ENCODE measurements around the gene TMEM217.

The TMEM217 gene

GRCh38 chr6:37173493-37174195 lies 84.3 kb downstream of the TMEM217 start:
- Mint-ChIP-seq H3K4me1 (ENCODE audit: low read depth) (peaks cover 83% of the 10 kb centered on the region), H3K36me3 (ENCODE audit: low read depth) (peaks cover 53% of the 10 kb centered on the region)
- intact Hi-C loops (cut with micrococcal nuclease), result loop anchor here (2.0 to 5.0 kb wide), 2 partner anchors 115 to 286 kb away; partner anchors contain the start of gene C6orf89

GRCh38 chr6:37172912-37173492 lies 84.9 kb downstream of the TMEM217 start:
- intact Hi-C loops (cut with micrococcal nuclease), result loop anchor here (1.0 to 5.0 kb wide), 6 partner anchors 37 to 286 kb away; partner anchors contain the start of gene C6orf89
- no peak overlapping the region for H3K27ac Mint-ChIP-seq

More at GRCh38 chr6:37173493-37174195, 84.3 kb downstream of the TMEM217 start:
- Mint-ChIP-seq H3K27ac (peak overlapping the region; percentile 75), H3K9me3 (no peaks in the 10 kb centered on the region), H3K4me3 (no peak overlapping the region), H3K27me3 (no peaks in the 10 kb centered on the region)

GRCh38 chr6:37171970-37172812 lies 85.8 kb downstream of the TMEM217 start:
- Mint-ChIP-seq H3K36me3 (ENCODE audit: low read depth) (peaks cover 53% of the 10 kb centered on the region), H3K4me1 (ENCODE audit: low read depth) (peaks cover 70% of the 10 kb centered on the region), H3K4me3 (peak overlapping the region; percentile 81)

More at GRCh38 chr6:37172912-37173492, 84.9 kb downstream of the TMEM217 start:
- Mint-ChIP-seq H3K4me3 (peak overlapping the region; percentile 2), H3K36me3 (ENCODE audit: low read depth) (peaks cover 53% of the 10 kb centered on the region), H3K9me3 (no peaks in the 10 kb centered on the region), H3K27me3 (peaks cover 2% of the 10 kb centered on the region), H3K4me1 (ENCODE audit: low read depth) (peaks cover 78% of the 10 kb centered on the region)

GRCh38 chr6:37171201-37171969 lies 86.6 kb downstream of the TMEM217 start:
- Mint-ChIP-seq H3K27ac (peak overlapping the region; percentile 90), H3K36me3 (ENCODE audit: low read depth) (peaks cover 53% of the 10 kb centered on the region), H3K4me3 (peak overlapping the region; percentile 81), H3K9me3 (no peaks in the 10 kb centered on the region), H3K4me1 (ENCODE audit: low read depth) (peaks cover 64% of the 10 kb centered on the region), H3K27me3 (peaks cover 6% of the 10 kb centered on the region)
- intact Hi-C loops (cut with micrococcal nuclease), result loop anchor here (2.0 to 5.0 kb wide), 2 partner anchors 69 to 284 kb away; partner anchors contain the start of gene C6orf89

More at GRCh38 chr6:37171970-37172812, 85.8 kb downstream of the TMEM217 start:
- Mint-ChIP-seq H3K27ac (peak overlapping the region; percentile 90), H3K27me3 (peaks cover 6% of the 10 kb centered on the region), H3K9me3 (no peaks in the 10 kb centered on the region)
- intact Hi-C loops (cut with micrococcal nuclease), result loop anchor here (1.0 to 5.0 kb wide), 7 partner anchors 38 to 285 kb away; partner anchors contain the start of gene C6orf89

- H3K27me3 Mint-ChIP-seq, result peaks cover 6% of the 10 kb centered on the region
- H3K4me1 Mint-ChIP-seq (ENCODE audit: low read depth), result peaks cover 55% of the 10 kb centered on the region
- H3K36me3 Mint-ChIP-seq (ENCODE audit: low read depth), result peaks cover 48% of the 10 kb centered on the region
- intact Hi-C loops (cut with micrococcal nuclease), result loop anchor here (2.0 to 5.0 kb wide), 2 partner anchors 68 to 283 kb away; partner anchors contain the start of gene C6orf89
- peak overlapping the region; percentile 90 for H3K27ac Mint-ChIP-seq
- H3K4me3 Mint-ChIP-seq, result peak overlapping the region; percentile 81
- H3K9me3 Mint-ChIP-seq, result no peaks in the 10 kb centered on the region
These were observed 87.4 kb downstream of the TMEM217 start for GRCh38 chr6:37170273-37171200.

- peak within 1 kb of the TSS; percentile 94 for H3K27ac Mint-ChIP-seq
- H3K9me3 Mint-ChIP-seq, result no peaks in the 10 kb centered on the region
- peaks cover 39% of the 10 kb centered on the region for H3K36me3 Mint-ChIP-seq (ENCODE audit: low read depth)
- peaks cover 47% of the 10 kb centered on the region for H3K4me1 Mint-ChIP-seq (ENCODE audit: low read depth)
- H3K27me3 Mint-ChIP-seq, result peaks cover 6% of the 10 kb centered on the region
- peak within 1 kb of the TSS; percentile 84 for H3K4me3 Mint-ChIP-seq
- intact Hi-C loops (cut with micrococcal nuclease), result loop anchor here (2.0 to 5.0 kb wide), 2 partner anchors 67 to 282 kb away; partner anchors contain the start of gene C6orf89
These were observed 88.3 kb downstream of the TMEM217 start, which contains the start of gene PIM1 for GRCh38 chr6:37169496-37170272. Gene PIM1 (plus strand): TSS chr6:37170152. CDS start chr6:37170576, 424 bp downstream.

- H3K27ac Mint-ChIP-seq, result peak overlapping the region; percentile 94
- peak overlapping the region; percentile 84 for H3K4me3 Mint-ChIP-seq
- H3K9me3 Mint-ChIP-seq, result no peaks in the 10 kb centered on the region
- H3K4me1 Mint-ChIP-seq (ENCODE audit: low read depth), result peaks cover 40% of the 10 kb centered on the region
- intact Hi-C loops (cut with micrococcal nuclease), result no loop called here
- H3K36me3 Mint-ChIP-seq (ENCODE audit: low read depth), result peaks cover 32% of the 10 kb centered on the region
- H3K27me3 Mint-ChIP-seq, result peaks cover 6% of the 10 kb centered on the region
These were observed 89.0 kb downstream of the TMEM217 start for GRCh38 chr6:37168811-37169495.

GRCh38 chr6:37168163-37168758 lies 89.7 kb downstream of the TMEM217 start:
- Mint-ChIP-seq H3K36me3 (ENCODE audit: low read depth) (peaks cover 25% of the 10 kb centered on the region), H3K9me3 (no peaks in the 10 kb centered on the region), H3K27ac (no peak overlapping the region), H3K4me3 (no peak overlapping the region), H3K27me3 (peaks cover 6% of the 10 kb centered on the region), H3K4me1 (ENCODE audit: low read depth) (peaks cover 33% of the 10 kb centered on the region)
- intact Hi-C loops (cut with micrococcal nuclease), result no loop called here

GRCh38 chr6:37162740-37163139 lies 95.2 kb downstream of the TMEM217 start:
- Mint-ChIP-seq H3K36me3 (ENCODE audit: low read depth) (no peaks in the 10 kb centered on the region), H3K9me3 (no peaks in the 10 kb centered on the region), H3K4me1 (ENCODE audit: low read depth) (peaks cover 22% of the 10 kb centered on the region), H3K27ac (peak overlapping the region; percentile 82), H3K4me3 (no peak overlapping the region), H3K27me3 (peaks cover 2% of the 10 kb centered on the region)
- intact Hi-C loops (cut with micrococcal nuclease), result no loop called here

Data from dendritic cell treated with granulocyte-macrophage colony-stimulating factor and Interleukin-4, amounts not matched to agents 40 ng/mL and 50 ng/mL, for 4 days (primary cell).